HG03103 (cell line): ENCODE data around the gene PNPLA3.

Experiments
- ATAC-seq: cut with Tn5 transposase; IDR thresholded peaks from one replicate; pipeline ENCODE4 v1.9.1; 2021; ENCODE audit warnings: low read depth; ENCODE audit not compliant: unreplicated experiment

The PNPLA3 gene

GRCh38 chr22:43923631-43924464, at the start of gene PNPLA3:
PNPLA3 (plus strand) TSS chr22:43923805; CDS start chr22:43923912, 107 bp downstream.
- ATAC-seq, result no peak

GRCh38 chr22:43876866-43877509, 46.6 kb upstream of the PNPLA3 start:
- no peak for ATAC-seq

- ATAC-seq, result no peak
Measured at GRCh38 chr22:43878079-43878795, 45.4 kb upstream of the PNPLA3 start.

- no peak for ATAC-seq
Measured at GRCh38 chr22:43878831-43879550, 44.6 kb upstream of the PNPLA3 start.

GRCh38 chr22:43879901-43880540, 43.6 kb upstream of the PNPLA3 start:
- no peak for ATAC-seq

GRCh38 chr22:43880541-43880991, 43.0 kb upstream of the PNPLA3 start:
- ATAC-seq, result no peak

GRCh38 chr22:43881091-43882061, 42.2 kb upstream of the PNPLA3 start:
- no peak for ATAC-seq

GRCh38 chr22:43882122-43882767, 41.4 kb upstream of the PNPLA3 start:
- no peak for ATAC-seq

GRCh38 chr22:43883012-43883661, 40.5 kb upstream of the PNPLA3 start:
- ATAC-seq, result no peak

- ATAC-seq, result no peak
Measured at GRCh38 chr22:43883719-43884415, 39.7 kb upstream of the PNPLA3 start.

- no peak for ATAC-seq
Measured at GRCh38 chr22:43884600-43885318, 38.8 kb upstream of the PNPLA3 start.

GRCh38 chr22:43885319-43885671, 38.3 kb upstream of the PNPLA3 start:
- ATAC-seq, result no peak

- ATAC-seq, result no peak
Measured at GRCh38 chr22:43885786-43886185, 37.8 kb upstream of the PNPLA3 start.

GRCh38 chr22:43886231-43886630, 37.4 kb upstream of the PNPLA3 start:
- no peak for ATAC-seq

- ATAC-seq, result no peak
Measured at GRCh38 chr22:43887391-43887790, 36.2 kb upstream of the PNPLA3 start.

GRCh38 chr22:43888740-43889139, 34.9 kb upstream of the PNPLA3 start:
- ATAC-seq, result no peak
